ENCODE data around the gene ATCAY. TPM values are rescaled to one million over a fixed set of nuclear protein-coding genes. Genes with fewer than 3 reads are reported as not detected.
A peak's percentile ranks its signal among the peaks of the same experiment; 100 is the strongest.
"Not testable (repeated sequence)": the region's sequence is repeated elsewhere in the genome, so short reads cannot be mapped to it uniquely, and the experiment has no call there.

The ATCAY gene
- total RNA-seq, 2 experiments from 2014 or later: not detected

- no peaks in the 10 kb centered on the region for H3K4me1 Mint-ChIP-seq (ENCODE audit: low read depth)
- Histone ChIP-seq H3K4me3 (ENCODE audit: low read length) (no peak overlapping the region), H3K4me1 (ENCODE audit: insufficient read depth, low read length) (peaks cover 7% of the 10 kb centered on the region), H3K27me3 (ENCODE audit: control insufficient read depth in 1 of 2, insufficient read depth in 2 of 2, low read length in 2 of 2) (no peaks in the 10 kb centered on the region), H3K27ac (ENCODE audit: low read depth in 1 of 2, low read length in 2 of 2) (no peak overlapping the region), H3K9me3 (ENCODE audit: control insufficient read depth in 1 of 2, insufficient read depth in 1 of 2, low read length in 2 of 2) (no peaks in the 10 kb centered on the region), H3K36me3 (ENCODE audit: insufficient read depth, low read length) (peaks cover 79% of the 10 kb centered on the region)
- TF ChIP-seq, protein P1, sequence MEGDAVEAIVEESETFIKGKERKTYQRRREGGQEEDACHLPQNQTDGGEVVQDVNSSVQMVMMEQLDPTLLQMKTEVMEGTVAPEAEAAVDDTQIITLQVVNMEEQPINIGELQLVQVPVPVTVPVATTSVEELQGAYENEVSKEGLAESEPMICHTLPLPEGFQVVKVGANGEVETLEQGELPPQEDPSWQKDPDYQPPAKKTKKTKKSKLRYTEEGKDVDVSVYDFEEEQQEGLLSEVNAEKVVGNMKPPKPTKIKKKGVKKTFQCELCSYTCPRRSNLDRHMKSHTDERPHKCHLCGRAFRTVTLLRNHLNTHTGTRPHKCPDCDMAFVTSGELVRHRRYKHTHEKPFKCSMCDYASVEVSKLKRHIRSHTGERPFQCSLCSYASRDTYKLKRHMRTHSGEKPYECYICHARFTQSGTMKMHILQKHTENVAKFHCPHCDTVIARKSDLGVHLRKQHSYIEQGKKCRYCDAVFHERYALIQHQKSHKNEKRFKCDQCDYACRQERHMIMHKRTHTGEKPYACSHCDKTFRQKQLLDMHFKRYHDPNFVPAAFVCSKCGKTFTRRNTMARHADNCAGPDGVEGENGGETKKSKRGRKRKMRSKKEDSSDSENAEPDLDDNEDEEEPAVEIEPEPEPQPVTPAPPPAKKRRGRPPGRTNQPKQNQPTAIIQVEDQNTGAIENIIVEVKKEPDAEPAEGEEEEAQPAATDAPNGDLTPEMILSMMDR (IDR thresholded peaks at IDR 0.05): no peak
- no peak overlapping the region for H3K4me3 Mint-ChIP-seq
- H3K27ac Mint-ChIP-seq: no peak overlapping the region
- no peaks in the 10 kb centered on the region for H3K27me3 Mint-ChIP-seq
- intact Hi-C loops (cut with DNase I, micrococcal nuclease): no loop called here
- DNase-seq (no peak), ATAC-seq (ENCODE audit: poor library complexity) (no peak)
- no peaks in the 10 kb centered on the region for H3K9me3 Mint-ChIP-seq
- ChIA-PET CTCF (no interaction called here), POLR2A (no interaction called here)
- H3K36me3 Mint-ChIP-seq (ENCODE audit: low read depth): peaks cover 48% of the 10 kb centered on the region
Observed at GRCh38 chr19:3963458-3964255, 83.2 kb downstream of the ATCAY start.

GRCh38 chr19:3964256-3965194 lies 84.0 kb downstream of the ATCAY start:
- H3K36me3 Mint-ChIP-seq (ENCODE audit: low read depth): peaks cover 54% of the 10 kb centered on the region
- H3K36me3 ChIP-seq (ENCODE audit: insufficient read depth, low read length): peaks cover 75% of the 10 kb centered on the region
- CTCF ChIA-PET: no interaction called here
- H3K4me1 Mint-ChIP-seq (ENCODE audit: low read depth): peaks cover 5% of the 10 kb centered on the region
- H3K9me3 Mint-ChIP-seq: no peaks in the 10 kb centered on the region
- H3K27ac Mint-ChIP-seq: no peak overlapping the region
- H3K27ac ChIP-seq (ENCODE audit: low read depth in 1 of 2, low read length in 2 of 2): no peak overlapping the region
- POLR2A ChIA-PET: no interaction called here
- no peak overlapping the region for H3K4me3 Mint-ChIP-seq
- no peaks in the 10 kb centered on the region for H3K27me3 ChIP-seq (ENCODE audit: control insufficient read depth in 1 of 2, insufficient read depth in 2 of 2, low read length in 2 of 2)
- peaks cover 16% of the 10 kb centered on the region for H3K4me1 ChIP-seq (ENCODE audit: insufficient read depth, low read length)
- H3K9me3 ChIP-seq (ENCODE audit: control insufficient read depth in 1 of 2, insufficient read depth in 1 of 2, low read length in 2 of 2): no peaks in the 10 kb centered on the region
- no peak overlapping the region for H3K4me3 ChIP-seq (ENCODE audit: low read length)
- intact Hi-C loops (cut with DNase I, micrococcal nuclease): no loop called here
- TF ChIP-seq, protein P1 (IDR thresholded peaks at IDR 0.05): no peak
- ATAC-seq (ENCODE audit: poor library complexity) (no peak), DNase-seq (no peak)
- no peaks in the 10 kb centered on the region for H3K27me3 Mint-ChIP-seq

DNA sequence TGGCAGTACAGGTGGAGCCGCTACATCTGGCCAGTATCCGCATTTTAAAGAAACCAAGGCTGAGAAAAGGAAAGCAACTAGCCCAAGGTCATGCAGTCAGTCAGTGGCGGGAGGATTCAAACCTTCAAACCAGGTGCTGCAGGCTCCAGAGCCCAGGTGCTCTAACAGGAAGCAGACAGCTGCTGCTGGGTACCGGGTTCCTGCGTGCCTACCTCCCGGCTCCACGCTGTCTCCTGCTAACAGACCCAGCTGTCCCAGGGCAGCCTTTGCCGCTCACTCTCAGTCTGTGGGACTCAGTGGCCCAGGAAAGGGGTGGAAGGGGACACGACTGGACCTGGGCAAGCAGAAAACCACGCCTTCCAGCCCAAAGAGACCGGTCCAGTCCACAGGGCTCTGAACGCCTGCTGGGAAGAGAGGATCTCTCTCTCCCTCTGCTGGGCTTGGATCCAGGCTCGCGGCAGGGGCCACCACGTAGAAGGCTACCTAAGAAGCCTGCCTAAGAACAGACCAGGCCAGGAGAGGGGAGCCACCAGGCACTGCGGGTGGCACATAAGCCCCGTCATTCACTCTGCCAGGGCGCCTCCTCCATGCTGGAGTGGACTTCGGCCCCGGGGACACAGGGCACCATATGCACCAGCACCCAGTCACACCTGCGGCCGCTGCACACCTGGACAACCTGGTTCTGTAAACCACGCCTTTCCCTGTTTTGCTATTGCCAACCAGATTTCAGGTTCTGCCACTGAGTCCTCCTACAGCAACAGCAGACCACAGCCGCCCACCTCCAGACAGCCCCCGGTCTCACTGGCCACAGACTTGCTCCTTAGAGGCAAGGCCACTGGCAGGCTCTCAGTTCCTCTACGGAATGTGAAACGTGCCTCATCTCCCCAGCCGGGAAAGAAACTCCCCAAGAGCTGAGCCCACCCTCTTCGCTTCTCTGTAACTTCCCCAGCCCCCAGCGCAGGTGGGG lies 85.8 kb downstream of the ATCAY start:
- H3K9me3 Mint-ChIP-seq: no peaks in the 10 kb centered on the region
- H3K27me3 ChIP-seq (ENCODE audit: control insufficient read depth in 1 of 2, insufficient read depth in 2 of 2, low read length in 2 of 2): no peaks in the 10 kb centered on the region
- peaks cover 31% of the 10 kb centered on the region for H3K4me1 ChIP-seq (ENCODE audit: insufficient read depth, low read length)
- POLR2A ChIA-PET: no interaction called here
- TF ChIP-seq, protein P1 (IDR thresholded peaks at IDR 0.05): no peak
- H3K27ac Mint-ChIP-seq: no peak overlapping the region
- CTCF ChIA-PET: no interaction called here
- intact Hi-C loops (cut with DNase I, micrococcal nuclease): no loop called here
- peaks cover 59% of the 10 kb centered on the region for H3K36me3 Mint-ChIP-seq (ENCODE audit: low read depth)
- H3K36me3 ChIP-seq (ENCODE audit: insufficient read depth, low read length): peaks cover 59% of the 10 kb centered on the region
- no peaks in the 10 kb centered on the region for H3K9me3 ChIP-seq (ENCODE audit: control insufficient read depth in 1 of 2, insufficient read depth in 1 of 2, low read length in 2 of 2)
- DNase-seq (no peak), ATAC-seq (ENCODE audit: poor library complexity) (no peak)
- H3K27me3 Mint-ChIP-seq: no peaks in the 10 kb centered on the region
- H3K4me1 Mint-ChIP-seq (ENCODE audit: low read depth): peaks cover 20% of the 10 kb centered on the region
- no peak overlapping the region for H3K4me3 ChIP-seq (ENCODE audit: low read length)
- no peak overlapping the region for H3K27ac ChIP-seq (ENCODE audit: low read depth in 1 of 2, low read length in 2 of 2)
- no peak overlapping the region for H3K4me3 Mint-ChIP-seq

- H3K27ac ChIP-seq (ENCODE audit: low read depth in 1 of 2, low read length in 2 of 2); H3K4me3 ChIP-seq (ENCODE audit: low read length); ATAC-seq (ENCODE audit: poor library complexity); H3K27me3 Mint-ChIP-seq; intact Hi-C loops (cut with DNase I, micrococcal nuclease); H3K9me3 Mint-ChIP-seq; H3K9me3 ChIP-seq (ENCODE audit: control insufficient read depth in 1 of 2, insufficient read depth in 1 of 2, low read length in 2 of 2); H3K27ac Mint-ChIP-seq; DNase-seq; H3K27me3 ChIP-seq (ENCODE audit: control insufficient read depth in 1 of 2, insufficient read depth in 2 of 2, low read length in 2 of 2): not testable (repeated sequence)
- Mint-ChIP-seq H3K36me3 (ENCODE audit: low read depth) (peaks cover 51% of the 10 kb centered on the region), H3K4me1 (ENCODE audit: low read depth) (peaks cover 22% of the 10 kb centered on the region), H3K4me3 (peak overlapping the region; percentile 62)
- peaks cover 48% of the 10 kb centered on the region for H3K36me3 ChIP-seq (ENCODE audit: insufficient read depth, low read length)
- H3K4me1 ChIP-seq (ENCODE audit: insufficient read depth, low read length): peaks cover 34% of the 10 kb centered on the region
- ChIA-PET CTCF (interaction anchor here (4.4 kb wide), 1 partner anchor 20 kb away, joined by 29 read pairs; no protein-coding TSS in a partner anchor), POLR2A (interaction anchor here (4.6 kb wide), 1 partner anchor 16 kb away, joined by 72 read pairs; the partner anchor contains the start of gene EEF2)
Observed at GRCh38 chr19:3967983-3968382, 87.5 kb downstream of the ATCAY start.
